HG03095 (cell line): ENCODE measurements around the gene CBX8.

Source experiments
- ATAC-seq: cut with Tn5 transposase; IDR thresholded peaks from one replicate; pipeline ENCODE4 v1.9.1; 2021; ENCODE audit warnings: moderate library complexity; ENCODE audit not compliant: unreplicated experiment

CBX8 gene

GRCh38 chr17:79835953-79836509 lies 39.2 kb upstream of the CBX8 start:
- ATAC-seq = no peak

DNA sequence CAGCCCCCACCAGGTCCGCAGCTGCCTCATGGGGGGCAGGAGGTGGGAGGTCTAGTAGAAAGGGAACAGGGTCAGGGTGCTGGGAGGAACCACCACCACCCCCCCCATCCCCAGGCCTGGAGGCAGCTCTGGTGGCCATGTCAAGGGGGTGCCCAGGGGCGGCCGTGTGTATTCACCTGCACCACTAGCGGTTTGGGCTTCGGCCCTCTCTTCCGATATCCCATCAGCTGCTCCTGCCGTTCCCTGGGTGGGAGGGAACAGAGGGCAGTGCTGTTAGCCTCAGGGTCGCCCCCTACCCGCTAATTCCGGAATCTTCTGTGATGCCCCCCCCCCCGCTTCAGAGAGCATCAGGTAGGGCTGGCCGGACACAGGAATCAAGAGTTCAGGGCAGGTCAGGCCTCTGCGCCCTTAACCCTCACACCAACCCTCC lies 38.6 kb upstream of the CBX8 start:
- no peak for ATAC-seq

- ATAC-seq = no peak
Measured at GRCh38 chr17:79834565-79835469, 37.9 kb upstream of the CBX8 start.

DNA sequence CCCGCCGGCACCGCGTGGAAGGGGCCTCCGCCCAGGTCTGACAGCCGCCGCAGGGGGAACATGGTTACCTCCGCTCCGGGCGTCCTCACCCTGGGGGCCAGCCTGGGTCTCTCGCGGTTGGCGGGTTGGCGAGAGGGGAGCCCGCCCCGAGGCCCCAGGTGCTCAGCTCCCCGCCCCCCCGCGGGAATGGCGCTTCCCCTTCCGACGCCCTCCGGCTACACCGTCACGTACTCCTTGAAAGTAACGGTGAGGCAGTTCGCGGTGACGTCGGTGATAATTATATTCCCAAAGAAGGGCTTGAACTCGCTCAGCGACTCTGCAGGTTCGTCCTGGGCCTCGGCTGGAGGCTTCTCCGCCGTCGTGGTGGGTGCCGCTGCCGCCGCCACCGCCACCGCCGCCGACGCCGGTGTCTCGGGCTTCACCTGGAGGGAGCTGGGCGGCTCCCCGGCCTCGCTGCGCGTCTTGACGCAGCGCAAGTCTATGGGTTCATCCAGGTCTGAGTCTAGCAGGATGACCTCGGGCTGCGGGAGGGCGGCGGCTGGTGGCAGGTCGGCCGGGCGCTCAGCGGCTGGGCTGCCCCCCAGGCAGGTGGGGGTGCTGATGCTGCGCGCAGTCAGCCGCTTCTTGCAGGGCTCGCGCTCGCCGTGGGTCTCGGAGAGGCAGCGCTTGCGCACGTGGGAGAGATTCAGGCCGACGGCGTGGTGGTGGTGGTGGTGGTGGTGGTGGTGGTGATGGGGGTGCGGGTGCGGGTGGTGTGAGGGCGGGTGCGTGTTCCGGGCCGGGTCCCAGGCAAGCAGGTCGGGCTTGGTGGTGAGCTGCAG lies 37.1 kb upstream of the CBX8 start:
- no peak for ATAC-seq

- no peak for ATAC-seq
Measured at GRCh38 chr17:79833110-79833450, 36.2 kb upstream of the CBX8 start.

DNA sequence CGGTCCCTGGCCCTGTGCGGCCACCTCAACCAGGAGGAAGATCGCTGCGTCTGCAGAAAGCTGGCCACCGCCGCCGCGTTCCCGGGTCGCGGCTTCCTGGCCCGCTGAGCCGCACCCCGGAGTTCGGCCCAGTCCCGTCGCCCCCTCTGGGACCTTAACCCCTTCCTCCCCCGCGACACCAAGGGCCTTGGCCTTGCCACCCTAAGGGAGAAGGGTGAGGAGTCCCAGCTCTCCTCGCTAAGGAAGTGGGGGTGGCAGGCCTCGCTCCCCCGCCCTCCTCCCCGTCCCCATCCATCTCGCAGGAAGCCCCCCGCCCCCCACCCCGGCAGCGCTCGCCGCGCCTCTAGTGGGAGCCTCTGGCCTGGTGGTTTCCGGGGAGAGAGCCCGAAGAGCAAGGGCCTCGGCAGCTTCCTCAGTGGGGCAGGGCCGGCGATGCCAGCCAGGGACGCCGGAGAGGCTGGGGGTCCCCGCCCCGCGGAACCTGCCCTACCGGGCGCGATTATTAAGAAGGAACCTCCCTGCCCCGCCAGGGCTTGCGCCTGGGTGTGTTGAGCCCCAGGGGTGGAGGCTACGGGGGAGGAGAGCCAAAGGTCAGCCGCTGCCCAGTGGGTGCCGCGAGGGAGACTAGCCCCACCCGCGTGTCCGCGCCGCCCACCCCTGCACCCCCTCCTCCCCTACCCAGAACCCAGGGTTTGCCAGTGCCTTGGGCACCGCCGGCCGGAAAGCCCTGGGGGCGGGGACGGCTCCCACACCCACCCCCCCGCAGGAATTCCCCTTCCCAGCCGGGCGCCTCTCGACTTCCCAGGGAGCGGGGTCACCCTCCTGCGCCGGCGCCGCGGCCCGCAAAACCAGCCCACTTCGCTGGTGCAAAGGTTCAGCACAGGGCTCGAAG lies 35.6 kb upstream of the CBX8 start:
- ATAC-seq = no peak

DNA sequence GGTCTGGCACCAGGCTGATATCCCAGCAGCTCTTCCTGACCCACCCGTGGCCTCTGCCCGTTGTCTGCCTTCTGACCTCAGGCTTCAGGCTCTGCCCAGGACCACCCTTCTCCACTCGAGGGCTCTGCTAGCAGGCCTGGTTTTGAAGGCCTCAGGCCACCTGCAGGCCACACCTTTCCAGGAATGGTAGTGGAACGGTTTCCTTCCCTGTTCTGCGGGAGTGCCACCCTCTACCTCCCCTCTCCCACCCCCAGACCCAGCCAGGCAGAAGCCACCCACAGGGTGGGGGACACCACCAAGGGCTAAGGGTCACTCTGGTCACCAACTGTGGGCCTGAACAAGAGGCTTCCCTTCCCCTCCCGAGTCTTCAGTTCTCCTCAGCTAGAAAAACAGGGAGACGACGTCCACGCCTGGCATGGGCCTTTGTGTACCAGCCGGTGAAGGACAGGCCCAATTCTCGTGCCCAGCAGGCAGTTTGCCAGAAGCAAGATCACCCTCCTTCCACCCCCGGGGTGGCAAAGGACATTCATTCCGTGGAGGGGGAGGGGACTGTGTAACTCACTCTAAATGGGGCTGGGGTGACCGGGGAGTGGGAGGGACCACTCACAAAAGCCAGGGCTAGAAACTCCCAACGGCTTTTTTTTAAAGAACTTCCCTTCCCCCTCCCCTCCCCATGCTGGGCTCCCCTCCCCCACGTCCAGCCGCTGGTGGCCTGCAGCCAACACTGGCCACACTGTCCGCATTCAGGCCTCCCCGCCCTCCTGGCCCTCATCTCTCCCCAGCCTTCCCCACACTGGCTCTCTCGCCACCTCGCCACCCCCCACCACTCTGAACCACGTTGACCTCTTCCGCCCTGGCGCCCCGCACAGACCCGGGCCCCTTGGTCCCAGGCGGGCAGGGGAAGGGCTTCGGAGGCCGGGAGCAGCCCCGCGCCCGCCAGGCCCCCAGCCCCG lies 34.7 kb upstream of the CBX8 start:
- no peak for ATAC-seq

DNA sequence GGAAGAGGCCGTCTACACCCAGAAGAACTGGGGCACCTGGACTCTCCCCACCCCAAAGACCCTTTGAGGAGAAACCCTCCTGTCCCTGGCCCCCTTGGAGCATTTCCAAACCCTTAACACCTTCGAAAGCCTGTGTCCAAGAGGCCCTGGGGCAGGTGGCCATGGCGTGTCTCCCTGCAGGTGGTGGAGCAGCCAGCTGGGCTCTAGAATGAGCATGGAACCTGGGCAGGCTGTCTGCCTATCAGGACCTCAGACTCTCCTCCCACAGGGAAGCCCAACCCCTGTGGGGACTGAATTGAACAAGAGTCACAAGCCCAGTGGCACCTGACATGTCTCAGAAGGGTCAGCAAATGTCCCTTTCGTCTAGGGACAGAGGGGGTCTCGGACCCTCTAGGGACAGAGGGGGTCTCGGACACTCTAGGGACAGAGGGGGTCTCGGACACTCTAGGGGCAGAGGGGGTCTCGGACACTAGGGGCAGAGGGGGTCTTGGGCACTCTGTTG lies 33.9 kb upstream of the CBX8 start:
- no peak for ATAC-seq

DNA sequence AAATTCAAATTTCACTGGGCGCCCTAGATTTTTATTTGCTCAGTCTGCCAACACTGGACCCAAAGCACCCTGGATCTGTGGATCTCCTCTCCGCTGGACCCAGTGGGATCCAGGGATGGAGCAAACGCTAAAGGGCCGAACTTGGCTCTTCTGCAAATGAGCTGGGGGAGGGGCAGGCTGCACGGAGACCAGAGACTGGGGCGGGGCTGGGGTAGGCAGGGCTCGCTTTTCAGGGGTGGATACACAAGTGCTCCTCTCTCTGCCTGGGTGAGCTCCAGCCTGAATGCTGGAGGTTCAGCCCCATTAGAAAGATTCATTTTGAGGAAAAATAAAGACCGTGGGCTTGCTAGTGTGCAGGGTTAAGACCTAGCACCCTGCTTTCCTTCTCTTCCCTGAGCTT lies 33.4 kb upstream of the CBX8 start:
- ATAC-seq = no peak

GRCh38 chr17:79829457-79829856 lies 32.6 kb upstream of the CBX8 start:
- no peak for ATAC-seq

DNA sequence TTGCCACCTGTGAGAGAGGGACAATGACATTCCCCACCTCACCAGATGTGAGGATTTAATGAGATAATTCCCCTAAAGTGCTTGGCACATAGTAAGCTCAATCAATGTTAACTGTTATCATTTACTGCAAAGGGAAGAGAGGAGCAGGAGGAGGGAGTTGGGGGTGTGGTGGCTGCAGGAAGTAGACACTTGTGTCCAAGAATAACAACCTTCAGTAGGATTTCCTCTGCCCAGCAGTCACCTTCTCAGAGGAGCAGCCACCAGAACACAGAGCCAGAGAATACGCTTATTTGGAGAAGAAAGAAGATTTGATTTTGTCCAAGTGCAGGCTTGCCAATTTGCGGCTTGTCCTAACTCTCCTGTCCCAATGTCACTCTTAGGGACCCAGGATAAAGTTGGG lies 32.1 kb upstream of the CBX8 start:
- ATAC-seq = no peak

DNA sequence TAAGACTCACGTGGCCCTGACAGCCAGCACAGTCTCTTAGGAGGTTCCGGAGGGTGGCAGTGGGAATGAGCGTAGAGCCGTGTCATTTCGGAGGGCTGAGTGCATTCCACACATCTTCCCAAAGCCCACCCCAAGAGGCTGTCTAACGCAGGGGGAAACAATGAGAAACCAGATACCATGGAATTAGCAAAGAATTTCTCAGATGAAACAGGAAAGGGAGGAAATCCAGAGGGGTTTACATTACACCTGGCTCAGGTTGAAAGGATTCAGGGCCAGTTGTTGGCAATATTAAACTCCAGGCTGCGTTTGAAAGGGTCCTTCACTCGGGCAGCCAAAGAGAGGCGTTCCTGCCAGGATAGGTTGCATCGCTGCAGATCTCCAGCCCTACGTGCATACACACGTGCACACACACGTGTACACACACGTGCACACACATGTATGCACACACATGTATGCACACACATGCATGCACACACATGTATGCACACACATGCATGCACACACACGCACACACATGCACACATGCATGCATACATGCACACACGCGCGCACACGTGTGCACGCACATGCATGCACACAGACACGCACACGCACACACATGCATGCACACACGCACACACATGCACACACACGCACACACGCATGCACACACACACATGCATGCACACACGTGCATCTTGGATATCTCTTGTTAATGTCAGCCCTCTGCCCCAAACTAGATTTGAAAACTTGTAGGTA lies 30.1 kb upstream of the CBX8 start:
- ATAC-seq = no peak

GRCh38 chr17:79826204-79826680 lies 29.4 kb upstream of the CBX8 start:
- ATAC-seq = no peak

DNA sequence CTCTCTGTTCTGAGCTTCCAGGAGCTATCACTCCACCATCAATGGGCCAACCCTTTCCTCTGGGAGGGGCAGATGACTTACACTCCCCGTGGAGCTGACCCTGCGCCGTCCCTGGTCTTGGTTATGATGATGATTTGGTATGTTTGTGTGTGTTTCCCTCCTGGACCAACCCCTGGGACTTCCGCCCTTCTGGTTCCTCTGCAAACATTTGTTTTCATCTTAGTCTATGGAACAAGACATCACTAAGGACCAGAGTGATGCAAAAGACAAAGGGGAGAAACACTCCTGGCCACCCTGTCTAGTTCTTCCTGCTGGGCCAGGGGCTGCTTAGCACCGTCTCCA lies 28.7 kb upstream of the CBX8 start:
- ATAC-seq = no peak

DNA sequence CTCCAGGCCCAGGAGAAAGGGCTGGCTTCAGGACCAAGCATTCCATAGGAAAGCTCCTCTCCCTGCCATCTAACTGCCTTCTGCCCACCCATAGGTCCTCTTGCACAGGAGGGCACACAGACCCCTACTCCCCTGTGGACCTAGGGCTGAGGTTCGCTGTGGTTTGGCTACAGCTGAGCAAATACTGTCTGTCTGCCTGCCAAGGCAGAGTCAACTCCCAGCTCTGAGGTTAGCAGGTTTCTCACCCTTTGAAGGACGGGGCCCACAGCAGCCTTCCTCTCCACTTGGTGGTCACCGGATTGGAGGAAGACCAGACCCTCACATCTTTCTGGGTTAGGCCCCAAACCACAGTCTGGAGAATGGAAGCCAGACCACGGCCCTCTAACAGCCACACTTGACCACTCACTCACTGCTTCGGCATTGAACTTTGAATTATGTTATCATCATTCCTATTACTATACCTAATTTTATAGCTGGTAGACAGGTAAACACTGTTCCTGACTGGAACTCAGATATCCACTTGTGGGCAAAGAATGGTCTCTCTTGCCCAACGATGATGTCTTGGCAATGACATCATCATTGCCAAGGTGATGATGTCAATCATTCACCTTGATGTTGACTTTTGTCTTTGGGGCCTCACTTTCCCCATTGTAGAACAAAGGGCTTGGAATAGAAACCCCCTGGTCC lies 28.2 kb upstream of the CBX8 start:
- no peak for ATAC-seq

GRCh38 chr17:79824234-79824633 lies 27.4 kb upstream of the CBX8 start:
- no peak for ATAC-seq

DNA sequence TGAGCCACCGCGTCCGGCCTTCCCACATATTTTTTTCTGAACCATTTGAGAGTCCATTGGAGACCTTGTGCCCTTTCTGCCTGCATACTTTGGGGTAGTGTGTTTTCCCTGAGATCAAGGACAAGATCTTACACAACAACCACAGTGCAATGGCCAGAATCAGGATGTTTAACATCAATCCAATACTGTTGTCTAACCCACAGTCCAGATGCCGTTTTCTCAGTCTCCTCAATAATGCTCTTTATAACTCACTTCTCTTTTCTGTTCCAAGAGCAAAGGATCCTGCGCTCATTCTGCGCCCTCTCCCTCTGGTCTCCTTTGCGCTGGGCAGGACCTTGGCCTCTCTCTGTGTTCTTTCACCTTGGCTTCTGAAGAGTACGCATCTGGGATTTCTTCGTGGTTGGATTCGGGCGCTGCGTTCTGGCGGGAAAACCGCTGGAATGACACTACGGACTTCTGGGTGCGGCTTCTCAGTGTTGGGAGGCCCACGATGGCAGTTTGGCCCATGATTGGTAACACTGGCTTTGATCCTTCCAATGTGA lies 25.8 kb upstream of the CBX8 start:
- no peak for ATAC-seq
